ENCODE results near the gene GOLGA6L2. TPM values are rescaled to one million over a fixed set of nuclear protein-coding genes. Genes with fewer than 3 reads are reported as not detected.
A peak's percentile ranks its signal among the peaks of the same experiment; 100 is the strongest.
"Not testable (repeated sequence)": the region's sequence is repeated elsewhere in the genome, so short reads cannot be mapped to it uniquely, and the experiment has no call there.

Gene GOLGA6L2
- total and polyA plus RNA-seq, 2 of the 8 experiments (the other 6 are each of a cell fraction or from before 2014, with no cell fraction given): not detected

DNA sequence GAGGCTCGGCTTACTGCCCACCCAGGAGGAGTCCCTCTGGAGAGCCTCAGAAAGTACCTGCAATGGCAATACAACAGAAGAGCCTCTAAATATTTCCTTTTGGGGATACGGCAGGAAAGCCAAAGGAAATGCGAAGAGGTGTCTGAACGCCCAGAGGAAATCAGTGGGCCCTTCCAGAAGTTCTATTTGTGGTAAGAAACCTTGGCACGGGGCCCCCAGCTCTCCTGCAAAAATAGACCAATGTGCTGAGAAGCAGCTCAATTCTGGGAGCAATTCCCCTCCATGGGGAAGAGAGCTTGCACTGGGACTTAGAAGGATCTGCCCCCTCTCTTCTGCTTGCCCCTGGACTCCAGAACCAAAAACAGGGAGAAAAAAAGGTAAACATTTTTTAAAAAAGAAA lies 47.8 kb downstream of the GOLGA6L2 start:
- H3K4me3 ChIP-seq (ENCODE audit: extremely low read depth in 1 of 4, insufficient read depth in 2 of 4, low read depth in 3 of 4, low read length in 4 of 4); H4K8ac ChIP-seq (ENCODE audit: extremely low read depth, insufficient read depth, low read length); H2BK20ac ChIP-seq (ENCODE audit: low read length); H3K4me1 ChIP-seq (replicated peaks in 1 of 4; ENCODE audit: control insufficient read depth in 3 of 4, insufficient read depth in 4 of 4, low read length in 3 of 4); H3K56ac ChIP-seq (replicated peaks; ENCODE audit: insufficient read length, low read depth, low read length); H3K18ac ChIP-seq (ENCODE audit: extremely low read depth, low read length); H2AK5ac ChIP-seq (ENCODE audit: low read depth, low read length); FAIRE-seq; H2BK15ac ChIP-seq (ENCODE audit: low read length); H3K14ac ChIP-seq (ENCODE audit: insufficient read length); H2BK12ac ChIP-seq (ENCODE audit: low read depth, low read length); H3K79me2 ChIP-seq (ENCODE audit: control insufficient read depth in 1 of 2, insufficient read depth in 2 of 2, low read length in 2 of 2); H2BK5ac ChIP-seq (ENCODE audit: low read depth, low read length); H3K4ac ChIP-seq (replicated peaks; ENCODE audit: insufficient read length, low read depth, low read length); H3K79me1 ChIP-seq (ENCODE audit: low read depth, low read length); H2BK120ac ChIP-seq (replicated peaks; ENCODE audit: low read depth, low read length); CTCF ChIA-PET (ENCODE audit: partially characterized antibody); H2AFZ ChIP-seq (ENCODE audit: low read length); H3K4me2 ChIP-seq (ENCODE audit: insufficient read depth in 1 of 2, low read depth in 2 of 2, low read length in 2 of 2); H4K91ac ChIP-seq (replicated peaks; ENCODE audit: insufficient read length, low read length); H3K27ac ChIP-seq (ENCODE audit: low read depth, low read length); H3K23ac ChIP-seq (ENCODE audit: insufficient read length); H4K20me1 ChIP-seq (replicated peaks in 1 of 2; ENCODE audit: control insufficient read depth in 1 of 2, insufficient read depth in 2 of 2, low read length in 2 of 2); H3K9ac ChIP-seq (replicated peaks in 1 of 4; ENCODE audit: extremely low read depth in 1 of 4, low read depth in 3 of 4, low read length in 3 of 4); DNase-seq (ENCODE audit: low read depth in 1 of 2, low spot score in 2 of 2); H4K5ac ChIP-seq (ENCODE audit: insufficient read length, low read depth, low read length); POLR2A ChIA-PET (ENCODE audit: partially characterized antibody); H3K36me3 ChIP-seq (ENCODE audit: control insufficient read depth in 2 of 4, insufficient read depth in 4 of 4, low read length in 3 of 4); H3K27me3 ChIP-seq (replicated peaks in 1 of 4; ENCODE audit: control insufficient read depth in 3 of 4, extremely low read depth in 1 of 4, insufficient read depth in 3 of 4, low read length in 3 of 4); H3K23me2 ChIP-seq (ENCODE audit: low read depth, low read length): not testable (repeated sequence)
- WGBS, 2 experiments (ENCODE audit: extremely low coverage in 1 of 2, insufficient coverage in 1 of 2, insufficient read length in 1 of 2, insufficient replicate concordance in 2 of 2, low coverage in 1 of 2, low lambda C conversion rate in 2 of 2, missing lambda C conversion rate in 1 of 2): 93% methylated on average over 5 of the region's 5 CpGs; no CpG with 5 or more reads in 1 of the 2 experiments
- peaks cover 8 to 29% of the 10 kb centered on the region in 2 experiments; a peak in 3 of 4 replicates for H3K9me3 ChIP-seq (ENCODE audit: insufficient read depth in 2 of 2, low read depth in 1 of 2, low read length in 1 of 2)

GRCh38 chr15:23398357-23398756 lies 48.7 kb downstream of the GOLGA6L2 start:
- H3K27ac ChIP-seq (ENCODE audit: low read depth, low read length); DNase-seq (ENCODE audit: low read depth in 1 of 2, low spot score in 2 of 2); H3K23me2 ChIP-seq (ENCODE audit: low read depth, low read length); H2BK20ac ChIP-seq (ENCODE audit: low read length); H3K4me2 ChIP-seq (ENCODE audit: insufficient read depth in 1 of 2, low read depth in 2 of 2, low read length in 2 of 2); H2BK120ac ChIP-seq (replicated peaks; ENCODE audit: low read depth, low read length); H2BK15ac ChIP-seq (ENCODE audit: low read length); POLR2A ChIA-PET (ENCODE audit: partially characterized antibody); H3K56ac ChIP-seq (replicated peaks; ENCODE audit: insufficient read length, low read depth, low read length); H2BK5ac ChIP-seq (ENCODE audit: low read depth, low read length); H3K14ac ChIP-seq (ENCODE audit: insufficient read length); H3K4ac ChIP-seq (replicated peaks; ENCODE audit: insufficient read length, low read depth, low read length); H3K79me2 ChIP-seq (ENCODE audit: control insufficient read depth in 1 of 2, insufficient read depth in 2 of 2, low read length in 2 of 2); H4K8ac ChIP-seq (ENCODE audit: extremely low read depth, insufficient read depth, low read length); H4K91ac ChIP-seq (replicated peaks; ENCODE audit: insufficient read length, low read length); H3K4me3 ChIP-seq (ENCODE audit: extremely low read depth in 1 of 4, insufficient read depth in 2 of 4, low read depth in 3 of 4, low read length in 4 of 4); H3K18ac ChIP-seq (ENCODE audit: extremely low read depth, low read length); H3K4me1 ChIP-seq (replicated peaks in 1 of 4; ENCODE audit: control insufficient read depth in 3 of 4, insufficient read depth in 4 of 4, low read length in 3 of 4); H4K5ac ChIP-seq (ENCODE audit: insufficient read length, low read depth, low read length); H2AFZ ChIP-seq (ENCODE audit: low read length); H3K9ac ChIP-seq (replicated peaks in 1 of 4; ENCODE audit: extremely low read depth in 1 of 4, low read depth in 3 of 4, low read length in 3 of 4); CTCF ChIA-PET (ENCODE audit: partially characterized antibody); H4K20me1 ChIP-seq (replicated peaks in 1 of 2; ENCODE audit: control insufficient read depth in 1 of 2, insufficient read depth in 2 of 2, low read length in 2 of 2); H3K23ac ChIP-seq (ENCODE audit: insufficient read length); H3K27me3 ChIP-seq (replicated peaks in 1 of 4; ENCODE audit: control insufficient read depth in 3 of 4, extremely low read depth in 1 of 4, insufficient read depth in 3 of 4, low read length in 3 of 4); H2BK12ac ChIP-seq (ENCODE audit: low read depth, low read length); H3K36me3 ChIP-seq (ENCODE audit: control insufficient read depth in 2 of 4, insufficient read depth in 4 of 4, low read length in 3 of 4); H3K79me1 ChIP-seq (ENCODE audit: low read depth, low read length); H2AK5ac ChIP-seq (ENCODE audit: low read depth, low read length): not testable (repeated sequence)
- peaks cover 8 to 29% of the 10 kb centered on the region in 2 experiments; a peak in 3 of 4 replicates for H3K9me3 ChIP-seq (ENCODE audit: insufficient read depth in 2 of 2, low read depth in 1 of 2, low read length in 1 of 2)
- WGBS, 2 experiments (ENCODE audit: extremely low coverage in 1 of 2, insufficient coverage in 1 of 2, insufficient read length in 1 of 2, insufficient replicate concordance in 2 of 2, low coverage in 1 of 2, low lambda C conversion rate in 2 of 2, missing lambda C conversion rate in 1 of 2): 97% methylated on average over 4 of the region's 4 CpGs; no CpG with 5 or more reads in 1 of the 2 experiments
- FAIRE-seq: peak; percentile 69

All from H1 (cell line).